GM21723 (cell line): ENCODE measurements around the gene LTV1.
"Not testable (repeated sequence)": the region's sequence is repeated elsewhere in the genome, so short reads cannot be mapped to it uniquely, and the experiment has no call there.

Experiments used
- ATAC-seq: cut with Tn5 transposase; IDR thresholded peaks from one replicate; pipeline ENCODE4 v1.9.1; 2021; ENCODE audit warnings: mild to moderate bottlenecking, moderate library complexity; ENCODE audit not compliant: unreplicated experiment

LTV1 gene, protein sequence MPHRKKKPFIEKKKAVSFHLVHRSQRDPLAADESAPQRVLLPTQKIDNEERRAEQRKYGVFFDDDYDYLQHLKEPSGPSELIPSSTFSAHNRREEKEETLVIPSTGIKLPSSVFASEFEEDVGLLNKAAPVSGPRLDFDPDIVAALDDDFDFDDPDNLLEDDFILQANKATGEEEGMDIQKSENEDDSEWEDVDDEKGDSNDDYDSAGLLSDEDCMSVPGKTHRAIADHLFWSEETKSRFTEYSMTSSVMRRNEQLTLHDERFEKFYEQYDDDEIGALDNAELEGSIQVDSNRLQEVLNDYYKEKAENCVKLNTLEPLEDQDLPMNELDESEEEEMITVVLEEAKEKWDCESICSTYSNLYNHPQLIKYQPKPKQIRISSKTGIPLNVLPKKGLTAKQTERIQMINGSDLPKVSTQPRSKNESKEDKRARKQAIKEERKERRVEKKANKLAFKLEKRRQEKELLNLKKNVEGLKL

DNA sequence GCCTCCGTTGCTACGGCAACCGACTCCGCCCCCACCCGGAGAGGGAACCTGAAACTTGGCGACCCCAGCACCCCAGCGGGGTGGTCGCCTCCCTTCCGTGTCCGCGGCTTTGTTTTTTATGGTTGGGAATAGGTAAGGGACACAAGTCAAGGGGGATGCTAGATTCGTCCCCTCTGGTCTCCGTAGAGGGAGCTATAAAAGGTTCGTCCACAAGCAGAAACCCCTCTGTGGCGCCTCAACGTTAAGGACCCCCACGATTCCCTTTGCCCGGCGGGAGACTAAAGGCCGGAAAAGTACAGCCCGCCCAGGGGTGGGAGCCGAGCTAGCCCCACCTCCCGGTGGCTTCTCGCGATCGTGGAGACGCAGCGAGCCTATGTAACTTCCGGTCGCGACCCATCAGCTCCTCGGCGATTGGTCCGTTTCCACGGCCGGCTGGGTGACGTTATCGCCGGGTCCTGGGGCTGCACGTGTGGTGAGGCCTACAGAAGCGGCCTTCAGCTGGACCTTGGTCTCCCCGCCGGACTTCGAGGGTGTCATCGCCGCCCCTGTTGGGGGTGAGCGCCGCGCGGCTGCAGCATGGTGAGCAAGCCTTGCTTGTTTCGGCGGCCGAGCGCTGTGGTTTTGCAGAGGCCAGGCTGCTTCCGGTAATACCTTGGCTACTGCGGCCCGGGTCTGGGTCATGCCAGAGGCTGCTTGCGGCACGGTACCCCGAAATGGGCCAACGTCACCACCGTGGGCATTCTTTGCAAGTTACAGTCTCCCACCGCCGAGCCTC lies at the start of gene LTV1:
LTV1 (plus strand) TSS at position 437 of the 775 bp plus-strand sequence; CDS start at position 577, 140 bp downstream.
- peak; percentile 100 for ATAC-seq

DNA sequence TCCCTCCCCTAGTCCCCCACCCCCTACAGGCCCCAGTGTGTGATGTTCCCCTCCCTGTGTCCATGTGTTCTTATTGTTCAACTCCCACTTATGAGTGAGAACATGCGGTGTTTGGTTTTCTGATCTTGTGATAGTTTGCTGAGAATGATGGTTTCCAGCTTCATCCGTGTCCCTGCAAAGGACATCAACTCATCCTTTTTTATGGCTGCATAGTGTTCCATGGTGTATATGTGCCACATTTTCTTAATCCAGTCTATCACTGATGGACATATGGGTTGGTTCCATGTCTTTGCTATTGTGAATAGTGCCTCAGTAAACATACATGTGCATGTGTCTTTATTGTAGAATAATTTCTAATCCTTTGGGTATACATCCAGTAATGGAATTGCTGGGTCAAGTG lies 46.6 kb upstream of the LTV1 start:
- ATAC-seq, result not testable (repeated sequence)

DNA sequence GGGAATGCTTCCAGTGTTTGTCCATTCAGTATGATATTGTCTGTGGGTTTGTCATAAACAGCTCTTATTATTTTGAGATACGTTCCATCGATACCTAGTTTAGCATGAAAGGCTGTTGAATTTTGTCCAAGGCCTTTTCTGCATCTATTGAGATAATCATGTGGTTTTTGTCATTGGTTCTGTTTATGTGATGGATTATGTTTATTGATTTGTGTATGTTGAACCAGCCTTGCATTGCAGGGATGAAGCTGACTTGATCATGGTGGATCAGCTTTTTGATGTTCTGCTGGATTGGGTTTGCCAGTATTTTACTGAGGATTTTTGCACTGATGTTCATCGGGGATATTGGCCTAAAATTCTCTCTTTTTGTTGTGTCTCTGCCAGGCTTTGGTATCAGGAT lies 44.7 kb upstream of the LTV1 start:
- ATAC-seq, result not testable (repeated sequence)

DNA sequence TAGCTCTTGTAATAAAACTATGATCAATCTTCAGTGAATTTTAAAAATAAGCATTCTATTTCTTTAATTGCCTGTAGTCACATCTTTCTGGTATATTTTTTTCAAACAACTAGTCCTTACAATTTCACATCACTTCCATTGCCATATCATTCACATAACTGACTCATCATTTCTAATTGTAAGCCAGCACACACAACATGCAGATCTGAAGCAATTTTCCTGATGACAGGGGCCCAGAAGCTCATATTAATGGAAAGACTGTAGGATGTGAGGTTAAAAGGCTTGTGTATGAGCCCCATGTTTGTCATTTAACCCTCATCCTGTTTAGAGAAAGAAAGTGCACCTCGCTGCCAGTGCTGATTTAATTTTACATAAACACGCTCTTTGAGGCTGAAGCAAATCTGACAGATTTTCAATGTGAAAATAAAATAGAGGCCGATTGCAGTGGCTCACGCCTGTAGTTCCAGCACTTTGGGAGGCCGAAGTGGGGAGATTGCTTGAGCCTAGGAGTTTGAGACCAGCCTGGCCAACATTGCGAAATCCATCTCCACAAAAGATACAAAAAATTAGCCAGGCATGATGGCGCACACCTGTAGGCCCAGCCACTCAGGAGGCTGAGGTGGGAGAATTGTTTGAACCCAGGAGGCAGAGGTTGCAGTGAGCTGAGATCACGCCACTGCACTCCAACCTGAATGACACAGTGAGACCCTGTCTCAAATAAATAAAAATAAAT lies 40.1 kb upstream of the LTV1 start:
- no peak for ATAC-seq

DNA sequence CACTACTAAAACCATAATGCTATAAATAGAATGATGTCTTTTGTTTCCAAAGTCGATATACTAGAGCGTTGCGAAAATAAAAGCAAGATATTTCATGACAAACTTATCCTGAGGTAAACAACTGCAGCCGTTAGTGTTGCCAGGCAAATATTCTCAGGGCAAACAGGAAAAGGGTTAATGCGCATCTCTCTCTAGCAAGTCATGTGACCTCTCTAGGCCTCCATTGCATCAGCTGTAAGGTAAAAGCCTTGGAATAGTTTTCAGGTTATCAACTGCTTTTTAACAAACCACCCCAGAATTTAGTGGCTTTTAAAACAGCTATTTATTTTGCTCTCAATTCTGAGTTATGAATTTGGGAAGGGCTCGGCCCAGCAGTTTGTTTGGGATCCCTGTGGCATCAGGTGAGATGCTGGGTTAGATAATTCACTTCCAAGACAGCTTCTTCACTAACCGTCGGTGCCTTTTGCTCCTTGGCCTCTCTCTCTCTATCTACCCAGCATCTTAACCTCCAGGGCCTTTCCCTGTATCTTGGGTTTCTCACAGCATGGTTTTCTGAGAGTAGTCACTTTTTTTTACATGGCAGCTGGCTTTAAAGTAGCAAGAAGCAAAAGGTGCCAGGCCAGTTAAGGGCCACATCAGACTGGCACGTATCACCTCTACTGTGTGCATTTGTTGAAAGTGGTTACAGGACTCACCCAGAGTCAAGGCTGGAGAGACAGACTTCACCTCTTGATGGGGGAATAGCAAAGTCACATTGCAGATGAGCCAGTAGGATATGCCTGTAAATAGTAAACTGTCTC lies 39.2 kb upstream of the LTV1 start:
- ATAC-seq, result no peak

DNA sequence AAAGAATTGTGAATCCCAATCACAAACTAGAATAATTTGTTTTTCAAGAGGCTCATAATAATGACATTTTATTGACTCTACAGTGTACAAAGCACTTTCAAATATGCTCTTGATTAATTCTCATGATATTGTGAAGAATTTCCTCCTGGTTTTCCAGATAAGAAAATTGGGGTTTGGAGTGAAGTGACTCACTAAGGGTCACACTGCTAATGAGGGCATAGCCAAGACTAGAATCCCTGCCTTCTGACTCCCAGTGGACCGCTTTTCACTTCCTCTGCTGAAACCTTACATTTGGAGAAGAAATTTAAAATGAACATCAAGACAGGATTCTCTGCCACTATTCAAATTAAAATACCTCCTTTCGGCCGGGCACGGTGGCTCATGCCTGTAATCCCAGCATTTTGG lies 38.3 kb upstream of the LTV1 start:
- no peak for ATAC-seq

DNA sequence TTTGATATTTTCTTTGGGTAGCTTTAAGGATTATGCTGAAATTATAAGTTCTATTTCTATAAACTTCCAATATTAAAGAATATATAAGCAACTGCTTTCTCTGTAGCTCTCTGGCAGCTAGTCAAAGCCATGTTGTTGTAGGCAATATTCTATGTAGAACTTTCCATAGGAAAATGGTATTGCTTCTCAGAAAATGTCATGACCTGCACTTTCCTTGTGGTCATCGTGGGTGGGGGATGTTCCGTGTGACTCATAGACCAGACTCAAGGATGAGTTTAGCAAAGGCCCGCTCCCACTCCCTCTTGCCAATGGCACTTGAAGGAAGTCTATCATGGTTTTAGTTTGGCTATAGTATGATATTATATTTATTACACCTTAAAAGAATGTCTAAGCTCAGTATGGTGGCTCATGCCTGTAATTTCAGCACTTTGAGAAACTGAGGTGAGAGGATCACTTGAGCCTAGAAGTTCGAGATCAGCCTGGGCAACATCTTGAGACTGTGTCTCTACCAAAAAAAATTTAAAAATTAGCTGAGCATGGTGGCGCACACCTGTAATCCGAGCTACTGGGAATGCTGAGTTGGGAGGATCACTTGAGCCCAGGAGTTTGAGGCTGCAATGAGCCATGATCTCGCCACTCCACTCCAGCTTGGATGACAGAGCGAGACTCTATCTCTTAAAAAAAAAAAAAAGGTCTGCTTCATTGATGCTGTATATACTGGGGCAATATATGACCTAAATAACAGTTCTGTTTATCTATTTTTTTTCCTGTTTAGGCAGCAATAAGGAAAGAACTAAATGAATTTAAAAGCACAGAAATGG lies 36.6 kb upstream of the LTV1 start:
- no peak for ATAC-seq

DNA sequence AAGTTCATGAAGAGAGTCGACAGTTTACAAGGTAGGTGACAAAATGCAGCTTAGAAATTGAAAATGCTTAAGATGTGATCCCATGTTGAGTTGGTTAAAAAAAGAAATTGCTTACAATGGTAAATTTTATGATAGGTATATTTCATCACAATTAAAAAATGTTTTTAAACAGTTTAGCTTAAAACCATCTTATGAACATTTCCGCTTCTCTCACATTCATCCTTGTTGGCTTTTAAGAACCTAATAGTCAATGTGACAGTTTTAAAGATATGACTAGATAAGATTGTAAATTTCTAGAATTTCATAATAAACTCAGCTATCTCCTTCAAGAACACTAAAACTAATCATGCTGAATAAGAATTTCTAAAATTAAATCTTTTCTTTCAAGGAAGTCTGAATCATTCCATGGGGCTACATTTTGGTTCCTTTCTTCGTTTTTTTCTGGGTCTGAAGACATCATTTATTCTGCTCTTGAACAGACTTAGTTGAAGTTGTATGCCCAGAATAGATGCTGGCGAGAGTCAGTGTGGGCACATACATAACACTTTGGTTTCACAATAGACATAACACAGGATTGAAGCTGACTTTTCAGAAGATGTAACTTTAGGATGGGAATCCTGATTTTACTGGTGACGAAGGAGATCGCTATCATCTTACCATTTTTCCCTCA lies 35.9 kb upstream of the LTV1 start:
- no peak for ATAC-seq

DNA sequence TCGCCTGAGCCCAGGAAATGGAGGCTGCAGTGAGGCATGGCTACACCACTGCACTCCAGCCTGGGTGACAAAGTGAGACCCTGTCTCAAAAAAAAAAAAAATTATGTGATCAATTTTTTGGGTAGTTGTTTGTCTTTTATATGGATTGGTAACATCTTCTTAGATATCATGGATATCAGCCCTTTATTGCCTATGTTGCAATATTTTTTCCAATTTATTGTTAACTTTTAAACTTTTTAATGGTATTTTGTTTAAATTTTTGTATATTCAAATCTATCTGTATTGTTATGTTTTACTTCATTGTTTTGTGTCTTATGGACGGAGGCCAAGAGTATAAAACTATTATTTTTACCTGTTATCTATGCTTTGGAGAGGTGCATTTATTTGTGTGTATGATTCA lies 32.4 kb upstream of the LTV1 start:
- ATAC-seq, result no peak

DNA sequence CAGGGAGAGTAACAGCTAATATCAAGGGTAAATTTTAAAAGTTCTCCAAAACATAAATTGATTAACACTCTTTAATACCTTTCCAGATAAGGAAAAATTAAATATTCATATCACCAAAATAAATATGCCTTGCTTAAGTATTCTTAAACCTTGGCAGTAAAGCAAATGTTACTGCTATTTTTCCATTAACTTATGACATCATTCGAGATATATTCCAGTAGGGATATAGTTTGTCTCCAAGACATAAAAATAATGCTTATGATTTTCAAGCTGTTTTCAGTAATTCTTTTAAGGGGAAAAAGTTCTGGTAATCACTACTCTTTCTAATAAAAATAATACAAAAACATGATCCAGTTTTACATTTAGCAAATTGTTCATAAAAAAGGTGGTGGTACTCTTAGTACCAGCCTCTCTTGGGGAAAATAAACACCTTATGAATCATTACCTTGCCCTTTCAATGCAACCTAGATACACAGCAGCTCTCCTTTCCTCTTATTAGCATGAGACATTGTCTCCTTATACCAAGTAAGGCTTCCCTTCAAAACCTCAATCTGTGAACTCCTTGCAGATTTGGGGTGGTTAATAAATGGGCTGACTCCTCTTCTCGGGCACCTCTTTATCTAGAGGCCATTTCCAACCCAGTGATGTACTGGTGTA lies 31.5 kb upstream of the LTV1 start:
- no peak for ATAC-seq

DNA sequence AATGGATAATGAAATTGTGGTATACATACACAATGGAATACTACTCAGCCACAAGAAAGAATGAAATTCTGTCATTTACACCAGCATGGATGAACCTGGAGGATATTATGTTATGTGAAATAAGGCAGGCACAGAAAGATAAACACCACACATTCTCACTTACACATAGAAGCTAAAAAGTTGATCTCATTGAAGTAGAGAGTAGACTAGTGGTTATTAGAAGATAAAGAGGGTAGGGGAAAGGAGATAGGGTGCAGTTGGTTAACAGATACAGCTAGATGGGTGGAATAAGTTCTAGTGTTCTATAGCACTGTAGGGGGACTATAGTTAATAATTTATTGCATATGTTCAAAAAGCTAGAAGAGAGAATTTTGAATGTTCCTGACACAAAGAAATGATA lies 25.5 kb upstream of the LTV1 start:
- ATAC-seq, result no peak

DNA sequence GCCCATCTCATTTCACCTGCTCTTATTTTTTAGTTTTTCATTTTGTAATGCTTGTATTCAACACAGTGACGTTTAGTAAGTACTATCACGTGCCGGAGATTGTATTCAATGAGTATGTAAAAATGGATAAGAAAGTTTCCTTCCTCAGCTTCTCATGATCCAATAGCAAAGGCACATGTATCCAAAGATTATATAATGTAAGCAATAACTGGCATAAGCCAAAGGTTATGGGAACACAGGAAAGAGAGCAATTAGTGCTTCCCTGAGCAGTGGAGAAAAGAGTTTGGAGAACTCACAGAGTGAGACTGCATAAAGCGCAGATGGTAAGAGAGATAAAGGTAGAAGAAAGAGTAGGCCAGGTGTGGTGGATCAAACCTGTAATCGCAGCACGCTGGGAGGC lies 21.8 kb upstream of the LTV1 start:
- no peak for ATAC-seq

DNA sequence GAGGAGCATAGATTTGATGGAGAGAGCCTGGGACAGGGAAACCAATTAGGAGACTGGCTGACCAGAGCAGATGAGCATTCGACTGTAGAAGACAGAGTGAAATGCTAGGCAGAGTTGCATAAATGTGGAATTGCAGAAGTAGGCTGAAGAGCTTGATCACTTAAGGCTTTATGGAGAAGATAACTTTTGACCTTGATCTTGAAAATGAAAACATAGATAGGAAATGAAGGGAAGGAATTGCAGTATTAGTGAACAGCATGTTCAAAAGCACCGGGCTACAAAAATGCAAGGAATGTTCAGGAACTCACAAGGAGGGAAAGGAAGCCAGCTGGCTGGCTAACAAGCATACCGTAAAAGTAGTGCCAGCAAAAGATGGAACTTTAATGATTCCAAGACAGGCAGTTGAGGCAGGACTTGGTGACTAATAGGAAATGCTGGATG lies 20.5 kb upstream of the LTV1 start:
- no peak for ATAC-seq

DNA sequence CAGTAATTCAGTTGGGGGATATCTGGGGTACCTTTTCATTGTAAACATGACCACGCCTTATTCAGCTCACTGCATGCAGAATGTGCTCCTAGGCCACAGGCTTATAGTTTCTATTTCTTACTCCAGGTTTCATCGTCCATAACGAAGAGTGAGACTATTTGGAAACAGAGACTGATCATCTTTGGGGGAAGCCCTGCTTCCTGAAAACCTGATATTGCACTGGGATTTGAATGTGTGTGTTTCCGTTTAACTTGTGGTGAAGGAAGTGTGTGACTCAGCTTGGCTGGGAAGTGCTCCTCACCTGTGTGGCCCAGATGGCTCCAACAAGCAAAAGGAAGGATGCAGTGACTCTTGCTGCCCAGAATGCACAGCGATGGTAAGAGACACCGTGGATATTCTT lies 19.6 kb upstream of the LTV1 start:
- no peak for ATAC-seq

DNA sequence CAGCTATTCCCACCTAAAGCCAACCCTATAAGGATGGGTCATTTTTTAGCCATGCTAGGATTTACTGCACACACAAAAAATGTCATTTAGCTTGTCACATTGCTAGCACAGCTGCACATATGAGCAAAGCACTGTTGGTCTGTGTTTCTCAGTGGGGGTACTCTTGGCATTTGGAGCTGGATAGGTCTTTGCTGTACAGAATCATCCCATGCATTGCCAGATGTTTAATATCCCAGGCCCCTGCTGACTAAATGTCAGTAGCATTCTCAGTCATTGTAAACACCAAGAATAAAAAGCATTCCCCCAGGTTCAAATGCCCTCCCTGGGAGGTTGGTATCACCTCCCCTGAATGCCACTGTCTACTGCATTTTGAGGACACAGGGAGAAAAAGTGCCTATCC lies 14.6 kb upstream of the LTV1 start:
- no peak for ATAC-seq

DNA sequence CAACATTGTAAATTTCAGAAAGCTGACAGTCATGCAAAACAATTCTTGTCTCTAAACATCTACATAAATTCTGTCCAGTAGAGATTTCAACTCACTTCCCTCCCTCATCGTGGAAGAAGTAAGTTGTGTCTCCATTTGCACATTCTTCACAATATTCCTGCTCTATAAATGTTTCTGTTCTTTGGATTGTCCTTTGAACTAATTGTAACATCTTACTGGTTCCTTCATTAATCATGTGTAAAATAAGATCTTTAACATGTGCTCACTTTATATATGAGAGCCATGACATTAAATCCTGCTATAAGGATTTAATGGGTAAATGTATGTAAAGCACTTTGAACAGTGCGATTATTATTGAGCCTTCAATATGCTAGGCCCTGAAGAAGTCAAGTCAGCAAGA lies 7.0 kb upstream of the LTV1 start:
- ATAC-seq, result no peak

DNA sequence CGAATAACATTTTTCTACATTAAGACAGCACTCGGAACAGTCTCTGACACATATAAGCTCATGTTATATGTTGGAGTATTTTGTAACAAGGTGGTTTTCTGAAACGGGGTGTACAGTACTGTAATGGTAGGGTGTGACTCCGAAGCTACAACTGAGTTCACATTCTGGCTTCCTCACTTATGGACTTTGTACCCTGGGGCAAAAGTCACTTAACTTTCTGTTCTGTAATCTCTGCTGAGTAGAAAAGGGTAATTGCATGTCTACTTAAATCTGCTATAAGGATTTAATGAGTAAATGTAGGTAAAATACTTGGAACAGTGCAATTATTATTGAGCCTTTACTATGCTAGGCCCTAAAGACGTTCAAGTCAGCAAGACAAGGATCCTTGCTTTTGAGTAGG lies 4.7 kb upstream of the LTV1 start:
- no peak for ATAC-seq

DNA sequence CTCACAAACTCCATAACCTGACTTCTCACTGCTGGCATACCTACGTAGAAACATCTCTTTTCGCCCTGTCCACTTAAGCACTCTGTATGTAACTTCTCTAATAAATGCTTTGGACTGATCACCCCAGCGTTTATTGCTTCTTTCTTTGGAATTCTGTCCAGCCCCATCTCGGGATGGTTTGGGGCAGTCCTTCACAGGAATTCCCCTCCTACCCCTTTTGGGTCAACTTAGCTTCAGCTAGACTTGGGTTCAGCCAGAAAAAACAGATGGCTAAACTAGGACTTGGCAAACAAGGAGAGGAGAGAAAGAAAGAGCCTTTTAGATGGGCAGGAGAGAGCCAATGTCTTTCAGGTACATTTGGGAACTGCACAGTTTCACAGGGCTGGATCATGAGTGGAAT lies 3.9 kb upstream of the LTV1 start:
- ATAC-seq, result no peak
